Measurements from ENCODE around the gene HECW1.

GRCh38 chr7:43398831-43399230 is 286.4 kb downstream of the HECW1 start:
- TF ChIP-seq POLR2A (IDR thresholded peaks at IDR 0.05) (no peak), CTCF (IDR thresholded peaks at IDR 0.05) (no peak)

All from heart left ventricle (tissue), 13 donors.